ENCODE data around the gene ARSG. TPM values are rescaled to one million over a fixed set of nuclear protein-coding genes. Genes with fewer than 3 reads are reported as not detected.

The ARSG gene
- total RNA-seq, 1 experiment from 2014 or later: 7.9 TPM

DNA sequence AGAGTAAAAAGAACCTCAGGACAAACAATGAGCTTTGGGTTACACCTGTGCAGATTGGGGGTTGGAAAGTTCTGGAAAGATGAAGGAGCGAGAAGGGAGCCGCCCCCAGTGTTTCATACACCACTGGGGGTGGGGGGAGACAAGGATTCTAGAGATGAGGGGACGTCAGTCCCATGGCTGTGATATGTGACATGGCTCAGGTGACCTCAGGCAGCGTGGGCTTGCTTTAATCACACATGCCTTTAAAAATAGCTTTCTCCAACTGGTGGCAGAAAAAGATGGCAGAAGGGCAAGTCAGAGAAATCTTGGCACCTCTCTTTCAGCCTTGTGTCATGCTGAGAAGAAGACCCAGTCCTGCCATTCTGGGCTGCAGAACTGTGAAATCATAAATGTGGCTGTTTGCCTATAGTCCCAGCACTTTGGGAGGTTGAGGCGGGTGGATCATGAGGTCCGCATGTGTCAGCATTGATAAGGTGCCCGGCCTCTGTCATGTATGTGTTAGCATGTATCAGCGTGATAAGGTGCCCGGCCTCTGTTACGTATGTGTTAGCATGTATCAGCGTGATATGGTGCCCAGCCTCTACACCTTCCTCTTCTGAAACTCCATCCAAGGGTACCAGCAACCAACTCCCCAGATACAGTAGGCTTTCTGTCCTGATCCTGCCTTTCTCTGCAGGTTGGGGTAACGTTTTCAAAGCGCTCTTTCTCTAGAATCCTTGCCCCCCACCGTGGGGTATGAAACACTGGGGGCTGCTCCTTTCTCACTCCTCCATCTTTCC, 141.0 kb downstream of the ARSG start (continued):
- TF ChIP-seq IRF2 (CRISPR knock-in tag; IDR thresholded peaks at IDR 0.05; ENCODE audit: borderline replicate concordance, low read depth): no peak

DNA sequence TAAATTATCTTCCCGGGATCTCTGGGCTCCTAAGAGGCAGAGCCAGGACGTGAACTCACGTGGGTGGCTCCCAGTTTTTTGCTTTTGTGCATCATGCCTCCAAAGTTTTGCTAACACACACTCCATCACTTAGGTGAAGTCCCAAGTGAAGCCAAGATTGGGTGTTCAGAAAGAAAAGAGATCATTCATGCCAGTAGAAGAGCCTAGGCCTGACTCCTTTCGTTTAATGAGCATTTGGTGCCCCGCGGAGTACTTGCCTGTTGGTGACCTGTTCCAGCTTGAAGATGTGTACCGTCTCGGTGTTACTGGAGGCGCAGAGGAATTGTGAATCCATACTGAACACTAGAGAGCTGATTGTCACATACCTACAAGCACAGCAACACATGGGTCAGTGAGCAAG, 141.9 kb downstream of the ARSG start:
- no peaks in the 10 kb centered on the region for H3K27me3 Mint-ChIP-seq (ENCODE audit: low read depth)
- H3K4me3 Mint-ChIP-seq: no peak overlapping the region
- CTCF ChIA-PET: interaction anchor here (3.4 kb wide), 1 partner anchor 34 kb away, joined by 18 read pairs; no protein-coding TSS in a partner anchor

DNA sequence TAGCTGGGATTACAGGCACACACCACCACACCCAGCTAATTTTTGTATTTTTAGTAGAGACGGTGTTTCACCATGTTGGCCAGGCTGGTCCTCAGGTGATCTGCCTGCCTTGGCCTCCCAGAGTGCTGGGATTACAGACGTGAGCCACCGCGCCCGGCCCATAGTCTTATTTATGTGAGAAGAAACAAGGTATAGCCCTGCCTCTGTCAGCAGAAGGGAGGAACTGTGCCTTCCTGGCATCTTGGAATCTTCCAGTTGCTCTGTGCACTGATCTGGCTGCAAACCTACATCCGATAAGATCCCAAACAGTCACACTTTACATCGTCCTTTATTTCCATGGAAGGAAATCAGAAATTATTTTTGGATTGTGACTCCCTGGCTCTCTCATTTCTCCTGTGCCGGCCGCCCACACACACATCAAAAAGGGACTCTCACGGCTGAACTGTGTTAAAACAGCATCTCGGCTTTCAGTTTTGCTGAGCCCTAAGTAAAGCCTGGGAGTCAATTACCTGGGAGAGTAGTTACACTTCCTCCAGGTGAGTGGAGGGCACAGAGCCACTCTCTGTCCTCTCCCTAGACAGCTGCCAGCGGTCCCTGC, 142.7 kb downstream of the ARSG start:
- Mint-ChIP-seq H3K4me3 (no peak overlapping the region), H3K4me1 (peaks cover 13% of the 10 kb centered on the region), H3K27ac (no peak overlapping the region), H3K27me3 (ENCODE audit: low read depth) (no peaks in the 10 kb centered on the region), H3K36me3 (peaks cover 13% of the 10 kb centered on the region; the same call in 1 of the 2 replicates), H3K9me3 (no peaks in the 10 kb centered on the region)
- CTCF ChIA-PET: interaction anchor here (3.4 kb wide), 1 partner anchor 35 kb away, joined by 18 read pairs; no protein-coding TSS in a partner anchor
- POLR2A ChIA-PET: no interaction called here
- ATAC-seq (no peak), DNase-seq (ENCODE audit: low spot score) (no peak)
- TF ChIP-seq ELF4 (CRISPR knock-in tag; IDR thresholded peaks at IDR 0.05; ENCODE audit: low read depth): no peak
- no peak for TF ChIP-seq OVOL2 (CRISPR knock-in tag; IDR thresholded peaks at IDR 0.05; ENCODE audit: borderline replicate concordance)
- TF ChIP-seq, protein P1, sequence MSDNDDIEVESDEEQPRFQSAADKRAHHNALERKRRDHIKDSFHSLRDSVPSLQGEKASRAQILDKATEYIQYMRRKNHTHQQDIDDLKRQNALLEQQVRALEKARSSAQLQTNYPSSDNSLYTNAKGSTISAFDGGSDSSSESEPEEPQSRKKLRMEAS (CRISPR knock-in tag; IDR thresholded peaks at IDR 0.05): no peak
- TF ChIP-seq NFYB (CRISPR knock-in tag; conservative IDR thresholded peaks at IDR 0.05; ENCODE audit: low read depth): no peak
- TF ChIP-seq ZNF232 (CRISPR knock-in tag; IDR thresholded peaks at IDR 0.05): no peak
- no peak for TF ChIP-seq JUN (CRISPR knock-in tag; IDR thresholded peaks at IDR 0.05)
- TF ChIP-seq ZNF219 (CRISPR knock-in tag; IDR thresholded peaks at IDR 0.05; ENCODE audit: borderline replicate concordance): no peak
- no peak for TF ChIP-seq ZNF263 (CRISPR knock-in tag; IDR thresholded peaks at IDR 0.05; ENCODE audit: low read depth)
- no peak for TF ChIP-seq FOXK1 (CRISPR knock-in tag; IDR thresholded peaks at IDR 0.05)
- no peak for TF ChIP-seq MXD4 (CRISPR knock-in tag; IDR thresholded peaks at IDR 0.05; ENCODE audit: borderline replicate concordance)
- TF ChIP-seq, protein P2, sequence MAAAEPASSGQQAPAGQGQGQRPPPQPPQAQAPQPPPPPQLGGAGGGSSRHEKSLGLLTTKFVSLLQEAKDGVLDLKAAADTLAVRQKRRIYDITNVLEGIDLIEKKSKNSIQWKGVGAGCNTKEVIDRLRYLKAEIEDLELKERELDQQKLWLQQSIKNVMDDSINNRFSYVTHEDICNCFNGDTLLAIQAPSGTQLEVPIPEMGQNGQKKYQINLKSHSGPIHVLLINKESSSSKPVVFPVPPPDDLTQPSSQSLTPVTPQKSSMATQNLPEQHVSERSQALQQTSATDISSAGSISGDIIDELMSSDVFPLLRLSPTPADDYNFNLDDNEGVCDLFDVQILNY (CRISPR knock-in tag; IDR thresholded peaks at IDR 0.05): no peak
- TF ChIP-seq ESRRA (CRISPR knock-in tag; IDR thresholded peaks at IDR 0.05; ENCODE audit: borderline replicate concordance): no peak
- no peak for TF ChIP-seq TEAD1 (CRISPR knock-in tag; IDR thresholded peaks at IDR 0.05)
- TF ChIP-seq, protein P3, sequence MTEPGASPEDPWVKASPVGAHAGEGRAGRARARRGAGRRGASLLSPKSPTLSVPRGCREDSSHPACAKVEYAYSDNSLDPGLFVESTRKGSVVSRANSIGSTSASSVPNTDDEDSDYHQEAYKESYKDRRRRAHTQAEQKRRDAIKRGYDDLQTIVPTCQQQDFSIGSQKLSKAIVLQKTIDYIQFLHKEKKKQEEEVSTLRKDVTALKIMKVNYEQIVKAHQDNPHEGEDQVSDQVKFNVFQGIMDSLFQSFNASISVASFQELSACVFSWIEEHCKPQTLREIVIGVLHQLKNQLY (CRISPR knock-in tag; IDR thresholded peaks at IDR 0.05): no peak
- no peak for TF ChIP-seq KAT7 (CRISPR knock-in tag; IDR thresholded peaks at IDR 0.05; ENCODE audit: borderline replicate concordance)
- TF ChIP-seq, protein P4, sequence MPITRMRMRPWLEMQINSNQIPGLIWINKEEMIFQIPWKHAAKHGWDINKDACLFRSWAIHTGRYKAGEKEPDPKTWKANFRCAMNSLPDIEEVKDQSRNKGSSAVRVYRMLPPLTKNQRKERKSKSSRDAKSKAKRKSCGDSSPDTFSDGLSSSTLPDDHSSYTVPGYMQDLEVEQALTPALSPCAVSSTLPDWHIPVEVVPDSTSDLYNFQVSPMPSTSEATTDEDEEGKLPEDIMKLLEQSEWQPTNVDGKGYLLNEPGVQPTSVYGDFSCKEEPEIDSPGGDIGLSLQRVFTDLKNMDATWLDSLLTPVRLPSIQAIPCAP (CRISPR knock-in tag; IDR thresholded peaks at IDR 0.05): no peak
- TF ChIP-seq FOXJ3 (CRISPR knock-in tag; IDR thresholded peaks at IDR 0.05; ENCODE audit: borderline replicate concordance): no peak
- TF ChIP-seq, protein P5, sequence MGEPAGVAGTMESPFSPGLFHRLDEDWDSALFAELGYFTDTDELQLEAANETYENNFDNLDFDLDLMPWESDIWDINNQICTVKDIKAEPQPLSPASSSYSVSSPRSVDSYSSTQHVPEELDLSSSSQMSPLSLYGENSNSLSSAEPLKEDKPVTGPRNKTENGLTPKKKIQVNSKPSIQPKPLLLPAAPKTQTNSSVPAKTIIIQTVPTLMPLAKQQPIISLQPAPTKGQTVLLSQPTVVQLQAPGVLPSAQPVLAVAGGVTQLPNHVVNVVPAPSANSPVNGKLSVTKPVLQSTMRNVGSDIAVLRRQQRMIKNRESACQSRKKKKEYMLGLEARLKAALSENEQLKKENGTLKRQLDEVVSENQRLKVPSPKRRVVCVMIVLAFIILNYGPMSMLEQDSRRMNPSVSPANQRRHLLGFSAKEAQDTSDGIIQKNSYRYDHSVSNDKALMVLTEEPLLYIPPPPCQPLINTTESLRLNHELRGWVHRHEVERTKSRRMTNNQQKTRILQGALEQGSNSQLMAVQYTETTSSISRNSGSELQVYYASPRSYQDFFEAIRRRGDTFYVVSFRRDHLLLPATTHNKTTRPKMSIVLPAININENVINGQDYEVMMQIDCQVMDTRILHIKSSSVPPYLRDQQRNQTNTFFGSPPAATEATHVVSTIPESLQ (CRISPR knock-in tag; IDR thresholded peaks at IDR 0.05): no peak
- no peak for TF ChIP-seq ZNF423 (CRISPR knock-in tag; IDR thresholded peaks at IDR 0.05)

More for the DNA sequence above, 141.9 kb downstream of the ARSG start:
- Mint-ChIP-seq H3K27ac (no peak overlapping the region), H3K36me3 (peaks cover 13% of the 10 kb centered on the region; the same call in 1 of the 2 replicates), H3K4me1 (peaks cover 11% of the 10 kb centered on the region), H3K9me3 (no peaks in the 10 kb centered on the region)
- POLR2A ChIA-PET: no interaction called here
- DNase-seq (ENCODE audit: low spot score): no peak
- no peak for ATAC-seq
- TF ChIP-seq RORB (CRISPR knock-in tag; IDR thresholded peaks at IDR 0.05): no peak
- TF ChIP-seq, protein P6, sequence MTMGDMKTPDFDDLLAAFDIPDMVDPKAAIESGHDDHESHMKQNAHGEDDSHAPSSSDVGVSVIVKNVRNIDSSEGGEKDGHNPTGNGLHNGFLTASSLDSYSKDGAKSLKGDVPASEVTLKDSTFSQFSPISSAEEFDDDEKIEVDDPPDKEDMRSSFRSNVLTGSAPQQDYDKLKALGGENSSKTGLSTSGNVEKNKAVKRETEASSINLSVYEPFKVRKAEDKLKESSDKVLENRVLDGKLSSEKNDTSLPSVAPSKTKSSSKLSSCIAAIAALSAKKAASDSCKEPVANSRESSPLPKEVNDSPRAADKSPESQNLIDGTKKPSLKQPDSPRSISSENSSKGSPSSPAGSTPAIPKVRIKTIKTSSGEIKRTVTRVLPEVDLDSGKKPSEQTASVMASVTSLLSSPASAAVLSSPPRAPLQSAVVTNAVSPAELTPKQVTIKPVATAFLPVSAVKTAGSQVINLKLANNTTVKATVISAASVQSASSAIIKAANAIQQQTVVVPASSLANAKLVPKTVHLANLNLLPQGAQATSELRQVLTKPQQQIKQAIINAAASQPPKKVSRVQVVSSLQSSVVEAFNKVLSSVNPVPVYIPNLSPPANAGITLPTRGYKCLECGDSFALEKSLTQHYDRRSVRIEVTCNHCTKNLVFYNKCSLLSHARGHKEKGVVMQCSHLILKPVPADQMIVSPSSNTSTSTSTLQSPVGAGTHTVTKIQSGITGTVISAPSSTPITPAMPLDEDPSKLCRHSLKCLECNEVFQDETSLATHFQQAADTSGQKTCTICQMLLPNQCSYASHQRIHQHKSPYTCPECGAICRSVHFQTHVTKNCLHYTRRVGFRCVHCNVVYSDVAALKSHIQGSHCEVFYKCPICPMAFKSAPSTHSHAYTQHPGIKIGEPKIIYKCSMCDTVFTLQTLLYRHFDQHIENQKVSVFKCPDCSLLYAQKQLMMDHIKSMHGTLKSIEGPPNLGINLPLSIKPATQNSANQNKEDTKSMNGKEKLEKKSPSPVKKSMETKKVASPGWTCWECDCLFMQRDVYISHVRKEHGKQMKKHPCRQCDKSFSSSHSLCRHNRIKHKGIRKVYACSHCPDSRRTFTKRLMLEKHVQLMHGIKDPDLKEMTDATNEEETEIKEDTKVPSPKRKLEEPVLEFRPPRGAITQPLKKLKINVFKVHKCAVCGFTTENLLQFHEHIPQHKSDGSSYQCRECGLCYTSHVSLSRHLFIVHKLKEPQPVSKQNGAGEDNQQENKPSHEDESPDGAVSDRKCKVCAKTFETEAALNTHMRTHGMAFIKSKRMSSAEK (CRISPR knock-in tag; IDR thresholded peaks at IDR 0.05; ENCODE audit: borderline replicate concordance): no peak
